ENCODE results near the gene CACNA1C. TPM values are rescaled to one million over a fixed set of nuclear protein-coding genes. Genes with fewer than 3 reads are reported as not detected.

Gene CACNA1C
- total RNA-seq, 1 experiment from 2014 or later: 1.1 TPM

GRCh38 chr12:2481951-2482350 lies 429.2 kb downstream of the CACNA1C start:
- no peaks in the 10 kb centered on the region for H3K79me2 ChIP-seq (ENCODE audit: insufficient read depth, low read length)
- H2BK15ac ChIP-seq (ENCODE audit: low read depth, low read length): no peak overlapping the region
- Mint-ChIP-seq H3K27ac (no peak overlapping the region), H3K4me1 (no peaks in the 10 kb centered on the region), H3K4me3 (no peak overlapping the region), H3K36me3 (ENCODE audit: insufficient read depth in 1 of 3, low read depth in 3 of 3) (no peaks in the 10 kb centered on the region), H3K27me3 (ENCODE audit: low read depth) (peaks cover 6% of the 10 kb centered on the region), H3K9me3 (no peaks in the 10 kb centered on the region; a peak in 1 of 5 replicates)
- H2BK120ac ChIP-seq (ENCODE audit: low read depth, low read length, poor library complexity, severe bottlenecking): no peak overlapping the region
- no peak overlapping the region for H2BK20ac ChIP-seq (ENCODE audit: low read depth, low read length, poor library complexity, severe bottlenecking)
- H3K4ac ChIP-seq (ENCODE audit: low read depth, low read length): no peak overlapping the region
- no peak overlapping the region for H2AK5ac ChIP-seq (ENCODE audit: insufficient read length, low read length)
- H3K4me2 ChIP-seq (ENCODE audit: insufficient read depth, insufficient read length, low read length): no peak overlapping the region
- H4K8ac ChIP-seq (replicated peaks; ENCODE audit: insufficient read length, low read depth, low read length): no peak overlapping the region
- H3K4me1 ChIP-seq (ENCODE audit: insufficient read depth, low read length): no peaks in the 10 kb centered on the region
- no peaks in the 10 kb centered on the region for H3K27me3 ChIP-seq (ENCODE audit: insufficient read depth, low read length)
- H3K23me2 ChIP-seq (ENCODE audit: insufficient read length, low read depth, low read length, poor library complexity, severe bottlenecking): no peaks in the 10 kb centered on the region
- TF ChIP-seq CTCF (conservative IDR thresholded peaks at IDR 0.05): no peak
- no peak overlapping the region for H2BK5ac ChIP-seq (ENCODE audit: insufficient read length, low read length)
- H4K20me1 ChIP-seq (ENCODE audit: control insufficient read depth, insufficient read depth, insufficient read length): no peaks in the 10 kb centered on the region
- H3K27ac ChIP-seq (ENCODE audit: insufficient read length, low read depth, low read length): no peak overlapping the region
- no peak overlapping the region for H4K5ac ChIP-seq (ENCODE audit: insufficient read length, low read depth, low read length)
- no peak overlapping the region for H4K91ac ChIP-seq (ENCODE audit: insufficient read length, low read depth, low read length)
- no CpG with 5 or more reads among the region's 10 CpGs for WGBS (ENCODE audit: extremely low coverage, insufficient read length, low lambda C conversion rate)
- H3K9ac ChIP-seq (ENCODE audit: extremely low read depth, insufficient read length, low read length): no peak overlapping the region
- no peak overlapping the region for H2BK12ac ChIP-seq (ENCODE audit: insufficient read length, low read depth, low read length)
- H2AFZ ChIP-seq (ENCODE audit: low read length): no peak overlapping the region
- H3T11ph ChIP-seq (ENCODE audit: low read length): no peak overlapping the region
- no peak for DNase-seq
- H3K79me1 ChIP-seq (ENCODE audit: insufficient read depth, low read depth, low read length, poor library complexity, severe bottlenecking): no peaks in the 10 kb centered on the region
- H3K23ac ChIP-seq (ENCODE audit: insufficient read length, low read depth, low read length): no peak overlapping the region
- H3K56ac ChIP-seq (ENCODE audit: insufficient read length, low read depth, low read length): no peak overlapping the region
- no peak overlapping the region for H3K14ac ChIP-seq (ENCODE audit: insufficient read depth, low read length)
- H3K18ac ChIP-seq (ENCODE audit: insufficient read length, low read depth, low read length): no peak overlapping the region
- H3K9me3 ChIP-seq (ENCODE audit: control insufficient read depth, low read depth, low read length): no peaks in the 10 kb centered on the region

Data from H9 (cell line).